ENCODE data around the gene OVAAL.

OVAAL gene

GRCh38 chr1:180522213-180522515, 36.6 kb upstream of the OVAAL start:
- TF ChIP-seq, protein P1, sequence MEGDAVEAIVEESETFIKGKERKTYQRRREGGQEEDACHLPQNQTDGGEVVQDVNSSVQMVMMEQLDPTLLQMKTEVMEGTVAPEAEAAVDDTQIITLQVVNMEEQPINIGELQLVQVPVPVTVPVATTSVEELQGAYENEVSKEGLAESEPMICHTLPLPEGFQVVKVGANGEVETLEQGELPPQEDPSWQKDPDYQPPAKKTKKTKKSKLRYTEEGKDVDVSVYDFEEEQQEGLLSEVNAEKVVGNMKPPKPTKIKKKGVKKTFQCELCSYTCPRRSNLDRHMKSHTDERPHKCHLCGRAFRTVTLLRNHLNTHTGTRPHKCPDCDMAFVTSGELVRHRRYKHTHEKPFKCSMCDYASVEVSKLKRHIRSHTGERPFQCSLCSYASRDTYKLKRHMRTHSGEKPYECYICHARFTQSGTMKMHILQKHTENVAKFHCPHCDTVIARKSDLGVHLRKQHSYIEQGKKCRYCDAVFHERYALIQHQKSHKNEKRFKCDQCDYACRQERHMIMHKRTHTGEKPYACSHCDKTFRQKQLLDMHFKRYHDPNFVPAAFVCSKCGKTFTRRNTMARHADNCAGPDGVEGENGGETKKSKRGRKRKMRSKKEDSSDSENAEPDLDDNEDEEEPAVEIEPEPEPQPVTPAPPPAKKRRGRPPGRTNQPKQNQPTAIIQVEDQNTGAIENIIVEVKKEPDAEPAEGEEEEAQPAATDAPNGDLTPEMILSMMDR (IDR thresholded peaks at IDR 0.05; ENCODE audit: low read length, missing control alignments) = no peak
- no peak overlapping the region for H3K4me3 ChIP-seq (replicated peaks; ENCODE audit: low read depth, low read length)
- no peak for DNase-seq (ENCODE audit: low read depth)

- H3K4me3 ChIP-seq (replicated peaks; ENCODE audit: low read depth, low read length) = no peak overlapping the region
- no peak for DNase-seq (ENCODE audit: low read depth)
- TF ChIP-seq, protein P1 (IDR thresholded peaks at IDR 0.05; ENCODE audit: low read length, missing control alignments) = no peak
Measured at GRCh38 chr1:180524160-180524914, 34.4 kb upstream of the OVAAL start.

DNA sequence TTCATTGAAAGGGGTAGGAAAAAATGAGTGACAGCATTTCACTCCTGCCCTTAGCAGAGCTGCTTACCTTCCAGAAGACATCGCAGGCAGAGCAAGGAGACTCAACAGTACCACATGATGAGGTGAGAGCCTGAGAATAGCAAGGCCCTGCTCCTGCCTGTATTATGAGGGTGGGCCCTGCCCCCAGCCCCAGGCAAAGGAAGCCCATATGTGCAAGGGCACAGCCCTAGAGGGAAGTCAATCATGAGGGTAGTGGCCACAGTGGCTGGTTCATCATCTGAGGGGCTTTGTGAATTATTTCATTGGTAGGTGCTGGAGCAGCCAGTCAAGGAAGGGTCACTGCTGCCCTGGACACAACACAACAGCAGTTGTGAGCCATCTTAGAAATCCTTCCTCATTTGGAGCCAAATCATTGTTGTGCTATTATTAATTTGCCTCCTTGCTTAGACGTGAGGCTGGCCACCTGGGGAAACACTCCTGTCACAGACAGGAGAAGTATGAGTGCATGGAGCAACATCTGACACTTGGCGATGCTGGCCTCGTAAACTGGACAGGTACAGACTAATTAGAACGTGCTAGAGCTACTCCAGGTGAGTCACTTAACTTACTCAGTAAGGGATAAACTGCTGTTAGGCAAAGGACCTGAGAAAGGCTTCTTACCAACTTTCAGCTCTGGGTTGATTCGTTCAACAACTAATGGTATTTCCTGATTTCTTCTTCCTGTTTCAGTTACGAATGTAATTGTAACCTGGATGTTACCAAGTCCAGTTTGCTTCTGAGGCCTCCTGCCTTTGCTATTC, 33.6 kb upstream of the OVAAL start:
- TF ChIP-seq, protein P1 (IDR thresholded peaks at IDR 0.05; ENCODE audit: low read length, missing control alignments) = no peak
- H3K4me3 ChIP-seq (replicated peaks; ENCODE audit: low read depth, low read length) = no peak overlapping the region
- DNase-seq (ENCODE audit: low read depth) = no peak

DNA sequence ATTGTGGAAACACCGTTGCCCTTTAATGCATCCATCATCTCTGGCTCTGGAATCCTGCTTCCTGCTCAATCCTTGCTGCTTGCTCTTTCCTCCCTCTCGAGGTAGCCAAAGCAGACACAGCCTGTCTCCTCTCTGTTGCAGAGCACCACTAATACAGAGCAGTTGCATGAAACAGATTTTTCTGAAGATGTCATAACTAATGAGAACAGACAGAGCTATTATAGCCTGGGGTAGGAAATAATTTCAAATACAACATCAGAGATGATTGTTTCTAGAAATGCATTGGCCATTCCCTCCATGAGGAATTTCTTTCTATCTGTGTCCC, 33.1 kb upstream of the OVAAL start:
- TF ChIP-seq, protein P1 (IDR thresholded peaks at IDR 0.05; ENCODE audit: low read length, missing control alignments) = no peak
- DNase-seq (ENCODE audit: low read depth) = no peak
- H3K4me3 ChIP-seq (replicated peaks; ENCODE audit: low read depth, low read length) = no peak overlapping the region

DNA sequence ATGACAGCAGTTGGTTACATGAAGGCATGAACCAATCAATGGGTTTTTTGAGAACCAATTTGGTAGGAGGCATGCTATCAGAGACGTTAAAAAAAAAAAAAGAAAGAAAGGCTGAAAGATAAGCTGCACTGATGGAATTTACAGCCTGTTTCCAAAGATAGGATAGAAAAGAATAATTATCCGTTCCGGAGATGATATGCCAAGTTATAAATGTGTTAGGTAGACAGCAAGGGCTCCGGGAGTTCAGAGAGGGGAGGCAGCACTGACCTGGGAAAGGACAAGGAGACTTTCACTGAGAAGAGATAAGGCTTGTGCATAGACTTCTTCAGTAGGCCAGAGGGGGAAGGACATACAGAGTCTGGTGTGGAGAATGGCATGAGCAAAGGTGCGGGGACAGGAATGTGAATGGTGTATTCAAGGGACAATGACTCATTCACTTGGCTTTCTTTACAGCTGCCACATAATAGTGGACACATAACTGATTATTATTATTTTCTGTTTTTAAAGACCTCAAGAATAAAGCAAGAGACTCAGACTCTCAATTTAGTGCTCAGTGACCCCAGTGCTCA, 31.6 kb upstream of the OVAAL start:
- TF ChIP-seq, protein P1 (IDR thresholded peaks at IDR 0.05; ENCODE audit: low read length, missing control alignments) = no peak
- DNase-seq (ENCODE audit: low read depth) = peak; percentile 60

GRCh38 chr1:180528868-180529470, 29.8 kb upstream of the OVAAL start:
- DNase-seq (ENCODE audit: low read depth) = no peak

More for the DNA sequence above, 31.6 kb upstream of the OVAAL start:
- H3K4me3 ChIP-seq (replicated peaks; ENCODE audit: low read depth, low read length) = no peak overlapping the region

More at GRCh38 chr1:180528868-180529470, 29.8 kb upstream of the OVAAL start:
- H3K4me3 ChIP-seq (replicated peaks; ENCODE audit: low read depth, low read length) = no peak overlapping the region
- TF ChIP-seq, protein P1 (IDR thresholded peaks at IDR 0.05; ENCODE audit: low read length, missing control alignments) = no peak

All from fibroblast of pulmonary artery (primary cell).